HL-60 (cell line): ENCODE measurements around the gene TPCN1.
A peak's percentile ranks its signal among the peaks of the same experiment; 100 is the strongest.

Experiments
- DNase-seq, 2 experiments: peaks; one replicate each; pipeline ENCODE4 v3.0.0-alpha.2; 2010 to 2020; ENCODE audit warnings: low read depth in 1 of 2, low spot score in 1 of 2
- H3K27ac ChIP-seq: fragments of 250-450 bp; sonication (Bioruptor Pico); replicated peaks from 2 replicates; pipeline ENCODE4 v1.5.1; 2020; ENCODE audit warnings: mild to moderate bottlenecking, moderate library complexity
- H3K27me3 ChIP-seq: fragments of 250-450 bp; sonication (Bioruptor Pico); 2 replicates; pipeline ENCODE4 v1.5.1; 2021; ENCODE audit warnings: mild to moderate bottlenecking, moderate library complexity; ENCODE audit not compliant: insufficient read depth, poor library complexity, severe bottlenecking
- H3K4me3 ChIP-seq: replicated peaks from 2 replicates; pipeline ENCODE4 v1.5.1; 2011; ENCODE audit warnings: mild to moderate bottlenecking, control low read depth, low read length; ENCODE audit not compliant: insufficient read depth
- GABPA ChIP-seq: IDR thresholded peaks from 2 replicates; pipeline ENCODE4 v1.6.1; 2012; ENCODE audit warnings: low read depth
- POLR2AphosphoS5 ChIP-seq: IDR thresholded peaks from 2 replicates; pipeline ENCODE4 v1.6.1; 2012; ENCODE audit warnings: low read depth
- SPI1 ChIP-seq: IDR thresholded peaks from 2 replicates; pipeline ENCODE4 v1.6.1; 2012; ENCODE audit warnings: low read depth, mild to moderate bottlenecking, borderline replicate concordance
- TF ChIP-seq, protein P1 (sequence below): IDR thresholded peaks from one replicate; pipeline ENCODE4 v1.5.1; 2011; ENCODE audit warnings: low read length, control low read depth, inconsistent platforms; ENCODE audit not compliant: insufficient read depth
- TF ChIP-seq, protein P2 (sequence below): IDR thresholded peaks from 2 replicates; pipeline ENCODE4 v1.6.1; 2012; ENCODE audit warnings: low read depth; ENCODE audit not compliant: insufficient replicate concordance

TPCN1 gene

DNA sequence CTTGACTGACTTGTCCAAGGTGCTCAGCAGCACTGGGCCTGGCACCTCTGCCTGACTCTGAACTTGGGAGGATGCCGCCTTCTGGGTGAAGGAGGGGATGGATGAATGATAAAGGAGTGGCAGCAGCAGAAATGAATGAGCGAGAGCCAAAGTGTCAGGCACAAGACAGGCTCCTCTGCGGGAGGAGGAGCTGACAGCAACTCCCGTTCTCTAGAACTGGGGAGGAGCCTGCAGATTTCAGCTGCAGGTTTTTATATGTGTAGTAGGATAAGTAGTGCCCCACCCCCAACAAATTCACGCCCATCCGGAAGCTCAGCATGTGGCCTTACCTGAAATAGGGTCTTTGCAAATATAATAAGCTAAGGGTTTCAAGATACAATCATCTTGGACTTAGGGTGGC is 80.5 kb downstream of the TPCN1 start:
- no peak overlapping the region for H3K4me3 ChIP-seq
- no peak for DNase-seq
- no peak for TF ChIP-seq SPI1
- TF ChIP-seq, protein P1, sequence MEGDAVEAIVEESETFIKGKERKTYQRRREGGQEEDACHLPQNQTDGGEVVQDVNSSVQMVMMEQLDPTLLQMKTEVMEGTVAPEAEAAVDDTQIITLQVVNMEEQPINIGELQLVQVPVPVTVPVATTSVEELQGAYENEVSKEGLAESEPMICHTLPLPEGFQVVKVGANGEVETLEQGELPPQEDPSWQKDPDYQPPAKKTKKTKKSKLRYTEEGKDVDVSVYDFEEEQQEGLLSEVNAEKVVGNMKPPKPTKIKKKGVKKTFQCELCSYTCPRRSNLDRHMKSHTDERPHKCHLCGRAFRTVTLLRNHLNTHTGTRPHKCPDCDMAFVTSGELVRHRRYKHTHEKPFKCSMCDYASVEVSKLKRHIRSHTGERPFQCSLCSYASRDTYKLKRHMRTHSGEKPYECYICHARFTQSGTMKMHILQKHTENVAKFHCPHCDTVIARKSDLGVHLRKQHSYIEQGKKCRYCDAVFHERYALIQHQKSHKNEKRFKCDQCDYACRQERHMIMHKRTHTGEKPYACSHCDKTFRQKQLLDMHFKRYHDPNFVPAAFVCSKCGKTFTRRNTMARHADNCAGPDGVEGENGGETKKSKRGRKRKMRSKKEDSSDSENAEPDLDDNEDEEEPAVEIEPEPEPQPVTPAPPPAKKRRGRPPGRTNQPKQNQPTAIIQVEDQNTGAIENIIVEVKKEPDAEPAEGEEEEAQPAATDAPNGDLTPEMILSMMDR = no peak
- H3K27ac ChIP-seq = no peak overlapping the region
- no peaks in the 10 kb centered on the region for H3K27me3 ChIP-seq

DNA sequence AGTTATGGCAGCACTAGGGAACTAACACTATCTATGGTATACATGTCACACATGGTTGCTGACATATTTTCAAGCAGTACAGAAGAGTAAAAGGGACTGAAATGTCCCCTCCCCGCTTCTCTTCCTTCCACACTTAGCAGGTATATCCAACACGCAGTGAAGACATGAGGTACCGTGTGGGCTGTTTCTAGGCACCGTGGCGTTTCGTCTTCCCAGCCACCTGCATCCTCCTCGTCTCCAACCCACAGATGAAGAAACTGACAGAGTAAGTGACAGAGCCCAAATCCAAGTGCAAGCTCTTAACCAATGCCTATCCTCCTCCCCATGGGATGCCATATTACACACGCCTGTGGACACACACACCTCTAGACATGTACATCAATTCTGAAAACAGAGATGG is 81.2 kb downstream of the TPCN1 start:
- no peak overlapping the region for H3K4me3 ChIP-seq
- no peak for TF ChIP-seq SPI1
- TF ChIP-seq GABPA = no peak
- TF ChIP-seq, protein P2, sequence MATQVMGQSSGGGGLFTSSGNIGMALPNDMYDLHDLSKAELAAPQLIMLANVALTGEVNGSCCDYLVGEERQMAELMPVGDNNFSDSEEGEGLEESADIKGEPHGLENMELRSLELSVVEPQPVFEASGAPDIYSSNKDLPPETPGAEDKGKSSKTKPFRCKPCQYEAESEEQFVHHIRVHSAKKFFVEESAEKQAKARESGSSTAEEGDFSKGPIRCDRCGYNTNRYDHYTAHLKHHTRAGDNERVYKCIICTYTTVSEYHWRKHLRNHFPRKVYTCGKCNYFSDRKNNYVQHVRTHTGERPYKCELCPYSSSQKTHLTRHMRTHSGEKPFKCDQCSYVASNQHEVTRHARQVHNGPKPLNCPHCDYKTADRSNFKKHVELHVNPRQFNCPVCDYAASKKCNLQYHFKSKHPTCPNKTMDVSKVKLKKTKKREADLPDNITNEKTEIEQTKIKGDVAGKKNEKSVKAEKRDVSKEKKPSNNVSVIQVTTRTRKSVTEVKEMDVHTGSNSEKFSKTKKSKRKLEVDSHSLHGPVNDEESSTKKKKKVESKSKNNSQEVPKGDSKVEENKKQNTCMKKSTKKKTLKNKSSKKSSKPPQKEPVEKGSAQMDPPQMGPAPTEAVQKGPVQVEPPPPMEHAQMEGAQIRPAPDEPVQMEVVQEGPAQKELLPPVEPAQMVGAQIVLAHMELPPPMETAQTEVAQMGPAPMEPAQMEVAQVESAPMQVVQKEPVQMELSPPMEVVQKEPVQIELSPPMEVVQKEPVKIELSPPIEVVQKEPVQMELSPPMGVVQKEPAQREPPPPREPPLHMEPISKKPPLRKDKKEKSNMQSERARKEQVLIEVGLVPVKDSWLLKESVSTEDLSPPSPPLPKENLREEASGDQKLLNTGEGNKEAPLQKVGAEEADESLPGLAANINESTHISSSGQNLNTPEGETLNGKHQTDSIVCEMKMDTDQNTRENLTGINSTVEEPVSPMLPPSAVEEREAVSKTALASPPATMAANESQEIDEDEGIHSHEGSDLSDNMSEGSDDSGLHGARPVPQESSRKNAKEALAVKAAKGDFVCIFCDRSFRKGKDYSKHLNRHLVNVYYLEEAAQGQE = no peak
- TF ChIP-seq POLR2AphosphoS5 = no peak
- TF ChIP-seq, protein P1 = no peak
- H3K27me3 ChIP-seq = no peaks in the 10 kb centered on the region
- DNase-seq = no peak
- peak overlapping the region; percentile 30 for H3K27ac ChIP-seq

DNA sequence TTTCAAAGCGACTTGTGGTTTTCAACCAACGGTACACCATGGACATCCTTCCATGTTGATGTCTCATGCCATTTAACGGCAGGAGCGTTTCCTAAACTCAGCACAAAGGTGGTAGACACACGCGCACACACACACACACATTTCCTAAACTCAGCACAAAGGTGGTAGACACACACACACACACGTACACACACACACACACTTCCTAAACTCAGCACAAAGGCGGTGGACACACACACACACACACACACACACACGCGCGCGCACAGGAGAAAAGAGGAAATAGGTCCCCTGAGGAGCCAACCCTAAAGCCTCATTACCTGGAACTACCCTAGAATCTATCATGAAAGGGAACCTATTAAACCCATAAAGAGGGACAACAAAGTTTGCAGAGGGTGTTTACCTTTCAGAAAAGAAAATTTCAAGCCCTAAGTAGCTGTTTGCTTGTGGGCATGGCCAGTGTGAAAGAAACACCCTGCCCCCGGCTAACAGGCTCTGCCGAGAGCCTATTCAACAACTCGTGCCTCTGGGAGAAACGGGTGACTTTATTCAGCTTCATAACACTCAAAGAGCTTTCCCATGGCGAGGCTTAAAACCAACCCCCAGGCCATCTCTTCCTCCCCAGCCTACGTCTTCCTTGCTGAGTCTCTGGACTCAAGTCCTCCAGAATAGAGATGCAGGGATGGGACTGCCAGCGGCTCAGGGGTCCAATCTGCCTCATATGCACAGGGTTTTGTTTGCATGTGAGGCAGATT is 81.8 kb downstream of the TPCN1 start:
- Histone ChIP-seq H3K4me3 (no peak overlapping the region), H3K27me3 (no peaks in the 10 kb centered on the region), H3K27ac (peak overlapping the region; percentile 30)
- DNase-seq = peak; percentile 63 to 85
- TF ChIP-seq, protein P2 = no peak
- TF ChIP-seq SPI1 = peak; percentile 85; the same call in 1 of the 2 replicates
- TF ChIP-seq, protein P1 = no peak
- peak; percentile 72 for TF ChIP-seq GABPA
- TF ChIP-seq POLR2AphosphoS5 = peak; percentile 58

DNA sequence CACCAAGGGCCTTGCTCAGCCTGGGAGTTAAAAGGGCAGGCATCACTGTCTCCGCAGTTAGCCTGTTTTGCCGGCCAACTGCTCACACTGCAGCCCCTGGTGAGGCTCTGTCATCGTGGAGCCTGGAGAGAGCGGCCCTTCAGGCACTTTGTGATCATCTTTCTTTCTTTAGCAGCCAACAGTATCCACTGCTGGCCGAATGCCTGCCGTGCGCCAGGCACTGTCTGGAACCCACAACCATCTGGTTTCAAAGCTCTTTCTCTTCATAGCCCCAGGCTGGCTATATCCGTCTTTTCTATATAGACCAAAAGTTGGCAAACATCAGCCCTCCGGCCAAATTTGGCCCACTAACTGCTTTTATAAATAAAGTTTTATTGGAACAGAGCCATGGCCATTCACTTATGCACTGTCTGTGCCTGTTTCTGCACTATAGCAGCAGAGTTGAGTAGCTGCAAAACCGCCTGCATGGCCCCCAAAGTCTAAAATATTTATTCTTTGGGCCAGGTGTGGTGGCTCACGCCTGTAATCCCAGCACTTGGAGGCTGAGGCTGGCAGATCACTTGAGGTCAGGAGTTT is 84.1 kb downstream of the TPCN1 start:
- Histone ChIP-seq H3K4me3 (no peak overlapping the region), H3K27me3 (no peaks in the 10 kb centered on the region), H3K27ac (no peak overlapping the region)
- no peak for DNase-seq
- TF ChIP-seq, protein P1 = no peak
